ENCODE measurements around the gene STIM2.
"Not testable (repeated sequence)": the region's sequence is repeated elsewhere in the genome, so short reads cannot be mapped to it uniquely, and the experiment has no call there.

STIM2 gene

DNA sequence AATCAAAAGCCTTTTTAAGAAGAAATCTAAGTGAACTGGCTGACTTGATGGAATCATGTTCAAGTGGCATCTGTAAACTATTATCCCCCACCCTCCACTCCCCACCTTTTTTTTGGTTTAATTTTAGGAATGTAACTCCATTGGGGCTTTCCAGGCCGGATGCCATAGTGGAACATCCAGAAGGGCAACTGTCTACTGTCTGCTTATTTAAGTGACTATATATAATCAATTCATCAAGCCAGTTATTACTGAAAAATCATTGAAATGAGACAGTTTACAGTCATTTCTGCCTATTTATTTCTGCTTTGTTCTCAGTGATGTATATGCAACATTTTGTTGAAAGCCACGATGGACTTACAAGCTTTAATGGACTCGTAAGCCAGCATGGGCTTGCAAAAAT lies 162.3 kb downstream of the STIM2 start:
- H3K4me1 ChIP-seq (ENCODE audit: insufficient read depth, poor library complexity, severe bottlenecking) = no peaks in the 10 kb centered on the region
- TF ChIP-seq, protein P1, sequence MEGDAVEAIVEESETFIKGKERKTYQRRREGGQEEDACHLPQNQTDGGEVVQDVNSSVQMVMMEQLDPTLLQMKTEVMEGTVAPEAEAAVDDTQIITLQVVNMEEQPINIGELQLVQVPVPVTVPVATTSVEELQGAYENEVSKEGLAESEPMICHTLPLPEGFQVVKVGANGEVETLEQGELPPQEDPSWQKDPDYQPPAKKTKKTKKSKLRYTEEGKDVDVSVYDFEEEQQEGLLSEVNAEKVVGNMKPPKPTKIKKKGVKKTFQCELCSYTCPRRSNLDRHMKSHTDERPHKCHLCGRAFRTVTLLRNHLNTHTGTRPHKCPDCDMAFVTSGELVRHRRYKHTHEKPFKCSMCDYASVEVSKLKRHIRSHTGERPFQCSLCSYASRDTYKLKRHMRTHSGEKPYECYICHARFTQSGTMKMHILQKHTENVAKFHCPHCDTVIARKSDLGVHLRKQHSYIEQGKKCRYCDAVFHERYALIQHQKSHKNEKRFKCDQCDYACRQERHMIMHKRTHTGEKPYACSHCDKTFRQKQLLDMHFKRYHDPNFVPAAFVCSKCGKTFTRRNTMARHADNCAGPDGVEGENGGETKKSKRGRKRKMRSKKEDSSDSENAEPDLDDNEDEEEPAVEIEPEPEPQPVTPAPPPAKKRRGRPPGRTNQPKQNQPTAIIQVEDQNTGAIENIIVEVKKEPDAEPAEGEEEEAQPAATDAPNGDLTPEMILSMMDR (IDR thresholded peaks at IDR 0.05; ENCODE audit: poor library complexity, severe bottlenecking) = no peak
- H3K36me3 ChIP-seq (ENCODE audit: low read depth) = 0 out of 2 replicates have a peak, but pooled peaks cover 6% of the 10 kb centered on the region
- no peaks in the 10 kb centered on the region for H3K9me3 ChIP-seq (ENCODE audit: severe bottlenecking)
- H3K4me3 ChIP-seq (ENCODE audit: severe bottlenecking) = no peak overlapping the region
- H3K27ac ChIP-seq (ENCODE audit: poor library complexity, severe bottlenecking) = no peak overlapping the region
- no peaks in the 10 kb centered on the region for H3K27me3 ChIP-seq (ENCODE audit: insufficient read depth, poor library complexity, severe bottlenecking)
- ATAC-seq (ENCODE audit: low read depth) = no peak
- no peak for DNase-seq (ENCODE audit: low spot score)

DNA sequence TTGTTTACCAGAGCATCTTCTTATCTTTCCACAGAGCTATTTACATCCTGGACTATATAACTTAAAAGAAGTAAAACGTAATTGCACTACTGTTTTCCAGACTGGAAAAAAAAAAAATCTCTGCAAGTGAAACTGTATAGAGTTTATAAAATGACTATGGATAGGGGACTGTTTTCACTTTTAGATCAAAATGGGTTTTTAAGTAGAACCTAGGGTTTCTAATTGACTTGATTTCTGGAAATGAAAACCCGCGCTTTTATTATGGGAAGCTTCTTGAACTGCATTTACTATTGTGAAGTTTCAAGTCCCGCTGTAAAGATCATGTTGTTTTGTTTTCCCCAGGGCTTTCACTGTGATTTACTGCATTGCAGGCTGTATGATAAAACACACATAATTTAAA lies 162.7 kb downstream of the STIM2 start:
- Histone ChIP-seq H3K9me3 (ENCODE audit: severe bottlenecking) (no peaks in the 10 kb centered on the region), H3K4me3 (ENCODE audit: severe bottlenecking) (no peak overlapping the region), H3K36me3 (ENCODE audit: low read depth) (0 out of 2 replicates have a peak, but pooled peaks cover 6% of the 10 kb centered on the region), H3K27me3 (ENCODE audit: insufficient read depth, poor library complexity, severe bottlenecking) (no peaks in the 10 kb centered on the region), H3K27ac (ENCODE audit: poor library complexity, severe bottlenecking) (no peak overlapping the region), H3K4me1 (ENCODE audit: insufficient read depth, poor library complexity, severe bottlenecking) (no peaks in the 10 kb centered on the region)
- ATAC-seq (ENCODE audit: low read depth) = no peak
- no peak for DNase-seq (ENCODE audit: low spot score)
- TF ChIP-seq, protein P1 (IDR thresholded peaks at IDR 0.05; ENCODE audit: poor library complexity, severe bottlenecking) = no peak

DNA sequence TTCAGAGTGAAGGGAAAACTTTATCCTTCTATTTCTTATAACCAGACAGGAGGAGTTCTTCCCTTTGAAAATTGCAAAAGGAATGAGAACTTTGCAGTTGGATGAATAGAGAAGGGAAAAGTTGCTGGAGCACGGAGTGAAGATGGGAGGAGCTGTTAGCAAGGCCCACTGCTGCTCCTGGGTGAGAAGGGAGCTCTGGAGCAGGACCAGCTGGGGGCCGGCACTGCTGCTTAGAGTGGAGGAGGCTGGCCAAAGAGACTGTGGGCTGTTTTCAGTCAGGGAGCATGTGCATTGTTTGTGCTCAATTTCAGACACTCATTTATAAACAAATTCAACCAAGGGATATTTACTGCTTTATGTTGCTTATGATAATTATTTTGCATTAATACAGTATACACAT lies 164.2 kb downstream of the STIM2 start:
- TF ChIP-seq, protein P1 (IDR thresholded peaks at IDR 0.05; ENCODE audit: poor library complexity, severe bottlenecking) = no peak
- DNase-seq (ENCODE audit: low spot score) (no peak), ATAC-seq (ENCODE audit: low read depth) (no peak)
- Histone ChIP-seq H3K27me3 (ENCODE audit: insufficient read depth, poor library complexity, severe bottlenecking) (no peaks in the 10 kb centered on the region), H3K27ac (ENCODE audit: poor library complexity, severe bottlenecking) (no peak overlapping the region), H3K9me3 (ENCODE audit: severe bottlenecking) (no peaks in the 10 kb centered on the region), H3K36me3 (ENCODE audit: low read depth) (0 out of 2 replicates have a peak, but pooled peaks cover 5% of the 10 kb centered on the region), H3K4me1 (ENCODE audit: insufficient read depth, poor library complexity, severe bottlenecking) (no peaks in the 10 kb centered on the region), H3K4me3 (ENCODE audit: severe bottlenecking) (no peak overlapping the region)

DNA sequence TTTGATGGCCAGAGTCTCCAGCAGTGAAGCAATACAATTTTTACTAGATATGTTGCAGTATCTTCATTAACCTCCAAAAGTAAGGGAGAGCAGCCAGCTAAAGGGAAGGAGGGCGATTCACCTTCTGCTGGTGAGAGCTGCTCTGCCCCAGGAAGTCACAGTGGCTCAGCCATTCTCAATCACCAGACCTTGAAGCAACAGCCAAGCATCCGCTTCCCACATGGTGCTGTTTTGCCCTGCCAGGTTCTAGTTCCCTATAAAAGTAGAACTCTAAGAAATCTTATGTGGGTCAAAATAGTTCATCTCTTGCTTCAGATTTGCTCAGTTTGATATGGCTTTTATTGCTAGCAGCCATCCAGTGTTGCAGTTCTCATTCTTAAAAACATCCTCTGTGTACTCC lies 166.8 kb downstream of the STIM2 start:
- no peaks in the 10 kb centered on the region for H3K36me3 ChIP-seq (ENCODE audit: low read depth)
- ATAC-seq (ENCODE audit: low read depth) = no peak
- TF ChIP-seq, protein P1 (IDR thresholded peaks at IDR 0.05; ENCODE audit: poor library complexity, severe bottlenecking) = no peak
- no peaks in the 10 kb centered on the region for H3K9me3 ChIP-seq (ENCODE audit: severe bottlenecking)
- H3K4me1 ChIP-seq (ENCODE audit: insufficient read depth, poor library complexity, severe bottlenecking) = no peaks in the 10 kb centered on the region
- H3K27ac ChIP-seq (ENCODE audit: poor library complexity, severe bottlenecking) = no peak overlapping the region
- H3K27me3 ChIP-seq (ENCODE audit: insufficient read depth, poor library complexity, severe bottlenecking) = no peaks in the 10 kb centered on the region
- no peak overlapping the region for H3K4me3 ChIP-seq (ENCODE audit: severe bottlenecking)
- no peak for DNase-seq (ENCODE audit: low spot score)

DNA sequence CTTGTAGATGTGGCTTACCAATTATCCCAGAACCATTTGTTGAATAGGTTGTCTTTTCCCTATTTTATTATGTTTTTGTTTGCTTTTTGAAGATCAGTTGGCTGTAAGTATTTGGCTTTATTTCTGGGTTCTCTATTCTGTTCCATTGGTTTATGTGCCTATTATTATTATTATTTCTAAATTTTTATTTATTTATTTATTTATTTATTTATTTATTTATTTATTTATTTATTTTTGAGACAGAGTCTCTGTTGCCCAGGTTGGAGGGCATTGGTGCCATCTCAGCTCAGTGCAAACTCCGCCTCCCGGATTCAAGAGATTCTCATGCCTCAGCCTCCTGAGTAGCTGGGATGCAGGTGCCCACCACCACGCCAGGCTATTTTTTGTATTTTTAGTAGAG lies 174.5 kb downstream of the STIM2 start:
- not testable (repeated sequence) for H3K27ac ChIP-seq (ENCODE audit: poor library complexity, severe bottlenecking); H3K9me3 ChIP-seq (ENCODE audit: severe bottlenecking); H3K4me1 ChIP-seq (ENCODE audit: insufficient read depth, poor library complexity, severe bottlenecking); H3K36me3 ChIP-seq (ENCODE audit: low read depth); H3K27me3 ChIP-seq (ENCODE audit: insufficient read depth, poor library complexity, severe bottlenecking); DNase-seq (ENCODE audit: low spot score); ATAC-seq (ENCODE audit: low read depth); H3K4me3 ChIP-seq (ENCODE audit: severe bottlenecking)
